Tibial nerve (tissue), 4 donors: ENCODE results near the gene TMEM176A.

Source experiments
- EP300 ChIP-seq, 2 donors: sonication (generic); formaldehyde crosslinking; IDR thresholded peaks; one replicate each; pipeline ENCODE4 v1.6.1; 2017; ENCODE audit warnings: antibody characterized with exemption in 2 of 2, mild to moderate bottlenecking in 1 of 2
- POLR2A ChIP-seq, 2 donors: fragments of 450-650 bp; IDR thresholded peaks; one replicate each; pipeline ENCODE4 v1.6.1; 2017; ENCODE audit warnings: antibody characterized with exemption in 2 of 2, mild to moderate bottlenecking in 2 of 2, moderate library complexity in 2 of 2
- TF ChIP-seq, protein P1 (sequence below), 5 experiments: fragments of 200-600 bp in 3 of 5; fragments of 450-650 bp in 2 of 5; sonication (generic) in 3 of 5; IDR thresholded peaks; one replicate each; pipeline ENCODE4 v1.5.1; 2016 to 2019; ENCODE audit warnings: antibody characterized with exemption in 5 of 5, mild to moderate bottlenecking in 3 of 5, moderate library complexity in 2 of 5

DNA sequence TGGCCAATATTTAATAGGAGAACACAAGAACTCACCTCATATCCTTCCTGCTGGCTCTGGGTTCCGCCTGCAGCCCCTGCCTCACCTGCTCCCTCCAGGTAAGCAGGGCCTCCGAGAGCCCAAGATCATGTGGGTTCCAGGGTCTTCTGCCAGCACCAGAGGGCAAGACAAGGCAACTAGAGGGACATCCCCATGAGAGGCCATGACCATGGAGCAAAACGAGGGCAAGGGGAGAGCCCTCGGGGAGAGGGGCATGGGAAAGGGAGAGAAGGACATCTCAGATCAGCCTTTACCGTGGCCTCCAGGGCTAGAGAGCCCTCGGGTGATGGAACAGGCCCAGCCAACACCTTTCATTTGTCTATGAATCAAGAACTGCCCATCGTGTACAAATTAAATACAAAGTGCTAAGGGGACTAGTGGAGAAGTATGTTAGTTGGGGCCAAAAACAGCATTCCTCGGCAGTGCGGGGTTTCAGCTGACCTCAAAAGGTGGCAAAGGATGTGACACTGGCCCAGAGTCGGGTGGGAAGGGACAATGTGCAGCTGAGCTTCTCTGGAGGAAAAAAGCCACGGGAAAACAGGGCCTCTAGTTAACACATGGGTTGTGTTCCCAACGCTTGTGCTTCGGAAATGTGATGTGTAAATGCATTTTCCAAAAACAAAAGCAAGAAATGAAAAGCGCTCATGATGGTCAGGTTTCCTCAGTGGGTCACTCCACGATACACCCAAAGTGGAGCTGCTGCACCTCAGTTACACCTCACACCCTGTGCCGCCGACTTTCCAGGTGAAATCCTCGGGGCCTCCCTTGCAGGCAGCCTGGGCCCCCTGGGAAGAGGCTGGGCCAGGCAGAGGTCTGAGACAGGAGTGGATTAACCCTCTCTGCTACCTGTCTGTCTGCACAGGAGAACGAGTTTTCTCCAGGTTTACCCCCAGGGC, 53.8 kb downstream of the TMEM176A start:
- TF ChIP-seq, protein P1, sequence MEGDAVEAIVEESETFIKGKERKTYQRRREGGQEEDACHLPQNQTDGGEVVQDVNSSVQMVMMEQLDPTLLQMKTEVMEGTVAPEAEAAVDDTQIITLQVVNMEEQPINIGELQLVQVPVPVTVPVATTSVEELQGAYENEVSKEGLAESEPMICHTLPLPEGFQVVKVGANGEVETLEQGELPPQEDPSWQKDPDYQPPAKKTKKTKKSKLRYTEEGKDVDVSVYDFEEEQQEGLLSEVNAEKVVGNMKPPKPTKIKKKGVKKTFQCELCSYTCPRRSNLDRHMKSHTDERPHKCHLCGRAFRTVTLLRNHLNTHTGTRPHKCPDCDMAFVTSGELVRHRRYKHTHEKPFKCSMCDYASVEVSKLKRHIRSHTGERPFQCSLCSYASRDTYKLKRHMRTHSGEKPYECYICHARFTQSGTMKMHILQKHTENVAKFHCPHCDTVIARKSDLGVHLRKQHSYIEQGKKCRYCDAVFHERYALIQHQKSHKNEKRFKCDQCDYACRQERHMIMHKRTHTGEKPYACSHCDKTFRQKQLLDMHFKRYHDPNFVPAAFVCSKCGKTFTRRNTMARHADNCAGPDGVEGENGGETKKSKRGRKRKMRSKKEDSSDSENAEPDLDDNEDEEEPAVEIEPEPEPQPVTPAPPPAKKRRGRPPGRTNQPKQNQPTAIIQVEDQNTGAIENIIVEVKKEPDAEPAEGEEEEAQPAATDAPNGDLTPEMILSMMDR (IDR thresholded peaks at IDR 0.05): no peak
- no peak for TF ChIP-seq POLR2A (IDR thresholded peaks at IDR 0.05)
- TF ChIP-seq EP300 (IDR thresholded peaks at IDR 0.05): no peak
